Islet precursor cell (in vitro differentiated cells): Measurements from ENCODE around the gene MPI.
"Not testable (repeated sequence)": the region's sequence is repeated elsewhere in the genome, so short reads cannot be mapped to it uniquely, and the experiment has no call there.

Source experiments
- DNase-seq: peaks from one replicate; pipeline ENCODE4 v3.0.0-alpha.2; 2018

Gene MPI

GRCh38 chr15:74864296-74864695 lies 25.5 kb upstream of the MPI start:
- no peak for DNase-seq

- no peak for DNase-seq
Observed at GRCh38 chr15:74865316-74865715, 24.5 kb upstream of the MPI start.

GRCh38 chr15:74866090-74866489 lies 23.8 kb upstream of the MPI start:
- peak; percentile 87 for DNase-seq

GRCh38 chr15:74867466-74868038 lies 22.3 kb upstream of the MPI start:
- no peak for DNase-seq

- no peak for DNase-seq
Observed at GRCh38 chr15:74868059-74868458, 21.8 kb upstream of the MPI start.

GRCh38 chr15:74869372-74869725 lies 20.5 kb upstream of the MPI start:
- DNase-seq, result no peak

- DNase-seq, result peak; percentile 71
Observed at GRCh38 chr15:74869726-74870407, 20.0 kb upstream of the MPI start.

GRCh38 chr15:74870436-74871215 lies 19.2 kb upstream of the MPI start:
- peak; percentile 83 for DNase-seq

- no peak for DNase-seq
Observed at GRCh38 chr15:74872702-74873035, 17.2 kb upstream of the MPI start.

- DNase-seq, result peak; percentile 98
Observed at GRCh38 chr15:74873036-74873755, 16.6 kb upstream of the MPI start, which contains the start of gene SCAMP2. Gene SCAMP2 (minus strand): TSS chr15:74873365. CDS start chr15:74873255, 110 bp downstream.

GRCh38 chr15:74873756-74874424 lies 16.0 kb upstream of the MPI start:
- no peak for DNase-seq

GRCh38 chr15:74878273-74878672 lies 11.6 kb upstream of the MPI start:
- no peak for DNase-seq

- DNase-seq, result no peak
Observed at GRCh38 chr15:74882528-74882927, 7.3 kb upstream of the MPI start.

- no peak for DNase-seq
Observed at GRCh38 chr15:74884428-74885223, 5.2 kb upstream of the MPI start.

GRCh38 chr15:74885461-74885860 lies 4.4 kb upstream of the MPI start:
- no peak for DNase-seq

GRCh38 chr15:74887537-74888193 lies 2.2 kb upstream of the MPI start:
- not testable (repeated sequence) for DNase-seq

GRCh38 chr15:74888716-74889115 lies 1.1 kb upstream of the MPI start:
- no peak for DNase-seq

GRCh38 chr15:74889390-74889882 lies 406 bp upstream of the MPI start:
- DNase-seq, result peak; percentile 86

- no peak for DNase-seq
Observed at GRCh38 chr15:74890665-74890960, 771 bp downstream of the MPI start.

GRCh38 chr15:74891469-74891868 lies 1.6 kb downstream of the MPI start:
- no peak for DNase-seq

GRCh38 chr15:74892313-74892712 lies 2.5 kb downstream of the MPI start:
- DNase-seq, result no peak

- no peak for DNase-seq
Observed at GRCh38 chr15:74892931-74893330, 3.1 kb downstream of the MPI start.
